MM.1S (cell line): ENCODE results near the gene ATP6V1F.

ENCODE experiments used
- DNase-seq: peaks from one replicate; pipeline ENCODE4 v3.0.0-alpha.2; 2015
- H2AFZ ChIP-seq: fragments of 300-600 bp; sonication (generic); 2 replicates; pipeline ENCODE4 v1.6.0; 2016; ENCODE audit warnings: antibody characterized with exemption, low read length
- H3F3A ChIP-seq: fragments of 300-600 bp; sonication (generic); 2 replicates; pipeline ENCODE4 v1.6.1; 2016; ENCODE audit warnings: mild to moderate bottlenecking, antibody characterized with exemption, low read length, moderate library complexity, mixed read lengths; ENCODE audit not compliant: insufficient read depth
- H3K27ac ChIP-seq: fragments of 300-600 bp; sonication (generic); 2 replicates; pipeline ENCODE4 v1.5.1; 2016; ENCODE audit warnings: mild to moderate bottlenecking, low read length
- H3K27me3 ChIP-seq: fragments of 300-600 bp; sonication (generic); replicated peaks from 2 replicates; pipeline ENCODE4 v1.6.0; 2016; ENCODE audit warnings: low read length; ENCODE audit not compliant: insufficient read depth
- H3K36me3 ChIP-seq: fragments of 300-600 bp; sonication (generic); replicated peaks from 2 replicates; pipeline ENCODE4 v1.6.1; 2016; ENCODE audit warnings: mild to moderate bottlenecking, low read length, mixed read lengths; ENCODE audit not compliant: insufficient read depth
- H3K4me1 ChIP-seq: fragments of 300-600 bp; sonication (generic); 2 replicates; pipeline ENCODE4 v1.6.1; 2016; ENCODE audit warnings: low read length, mixed read lengths
- H3K4me2 ChIP-seq: fragments of 300-600 bp; sonication (generic); 2 replicates; pipeline ENCODE4 v1.6.0; 2016; ENCODE audit warnings: low read depth, low read length
- H3K4me3 ChIP-seq: fragments of 300-600 bp; sonication (generic); 2 replicates; pipeline ENCODE4 v1.5.1; 2016; ENCODE audit warnings: low read length, mixed read lengths
- H3K79me2 ChIP-seq: fragments of 300-600 bp; sonication (generic); 2 replicates; pipeline ENCODE4 v1.6.1; 2016; ENCODE audit warnings: mixed run types, low read length, mixed read lengths
- H3K9ac ChIP-seq: fragments of 300-600 bp; sonication (generic); 2 replicates; pipeline ENCODE4 v1.6.1; 2016; ENCODE audit warnings: low read length, mixed read lengths
- H3K9me2 ChIP-seq: fragments of 300-600 bp; sonication (generic); replicated peaks from 2 replicates; pipeline ENCODE4 v1.6.1; 2016; ENCODE audit warnings: mild to moderate bottlenecking, low read length, mixed read lengths; ENCODE audit not compliant: insufficient read depth
- H3K9me3 ChIP-seq: fragments of 300-600 bp; sonication (generic); replicated peaks from 2 replicates; pipeline ENCODE4 v1.6.1; 2016; ENCODE audit warnings: mild to moderate bottlenecking, low read length, mixed read lengths; ENCODE audit not compliant: insufficient read depth
- H4K20me1 ChIP-seq: fragments of 300-600 bp; sonication (generic); 2 replicates; pipeline ENCODE4 v1.6.1; 2016; ENCODE audit warnings: mild to moderate bottlenecking, low read length, moderate library complexity, mixed read lengths; ENCODE audit not compliant: insufficient read depth
- CTCF ChIP-seq: fragments of 300-600 bp; sonication (generic); IDR thresholded peaks from 2 replicates; pipeline ENCODE4 v1.5.1; 2016; ENCODE audit warnings: antibody characterized with exemption, low read length, mixed read lengths
- EZH2 ChIP-seq: fragments of 300-600 bp; sonication (generic); optimal IDR thresholded peaks from 2 replicates; pipeline ENCODE3; 2017; ENCODE audit warnings: low read depth, mild to moderate bottlenecking, antibody characterized with exemption, low read length, mixed read lengths
- EZH2phosphoT487 ChIP-seq: fragments of 300-600 bp; sonication (generic); IDR thresholded peaks from 2 replicates; pipeline ENCODE4 v1.6.1; 2018; ENCODE audit warnings: antibody characterized with exemption, low read length

Gene ATP6V1F

GRCh38 chr7:128845987-128846386 is 16.7 kb upstream of the ATP6V1F start:
- no peaks in the 10 kb centered on the region for H4K20me1 ChIP-seq
- no peaks in the 10 kb centered on the region for H3K36me3 ChIP-seq
- no peak overlapping the region for H3K4me2 ChIP-seq
- 0 out of 2 replicates have a peak, but pooled peaks cover 3% of the 10 kb centered on the region for H3K4me1 ChIP-seq
- H2AFZ ChIP-seq, result no peak overlapping the region
- H3K27ac ChIP-seq, result no peak overlapping the region
- H3K9ac ChIP-seq, result no peak overlapping the region
- H3K79me2 ChIP-seq, result no peaks in the 10 kb centered on the region
- H3K9me2 ChIP-seq, result no peaks in the 10 kb centered on the region
- no peaks in the 10 kb centered on the region for H3K9me3 ChIP-seq
- H3K4me3 ChIP-seq, result no peak overlapping the region
- peaks cover 53% of the 10 kb centered on the region for H3K27me3 ChIP-seq
- no peaks in the 10 kb centered on the region for H3F3A ChIP-seq
- TF ChIP-seq CTCF, result no peak
- no peak for DNase-seq

GRCh38 chr7:128846781-128847444 is 15.7 kb upstream of the ATP6V1F start:
- no peak overlapping the region for H2AFZ ChIP-seq
- no peaks in the 10 kb centered on the region for H3F3A ChIP-seq
- no peaks in the 10 kb centered on the region for H3K9me2 ChIP-seq
- no peaks in the 10 kb centered on the region for H3K79me2 ChIP-seq
- no peak overlapping the region for H3K4me2 ChIP-seq
- no peak overlapping the region for H3K9ac ChIP-seq
- H3K4me3 ChIP-seq, result no peak overlapping the region
- no peaks in the 10 kb centered on the region for H3K36me3 ChIP-seq
- no peaks in the 10 kb centered on the region for H3K9me3 ChIP-seq
- no peak overlapping the region for H3K27ac ChIP-seq
- 0 out of 2 replicates have a peak, but pooled peaks cover 3% of the 10 kb centered on the region for H3K4me1 ChIP-seq
- no peaks in the 10 kb centered on the region for H4K20me1 ChIP-seq
- H3K27me3 ChIP-seq, result peaks cover 59% of the 10 kb centered on the region
- DNase-seq, result no peak
- TF ChIP-seq EZH2phosphoT487 (no peak), EZH2 (no peak), CTCF (no peak)

- H3K4me3 ChIP-seq, result no peak overlapping the region
- H3K4me1 ChIP-seq, result no peaks in the 10 kb centered on the region
- no peak overlapping the region for H3K27ac ChIP-seq
- H3K9me3 ChIP-seq, result no peaks in the 10 kb centered on the region
- no peaks in the 10 kb centered on the region for H4K20me1 ChIP-seq
- no peak overlapping the region for H3K9ac ChIP-seq
- no peak for DNase-seq
- H2AFZ ChIP-seq, result no peak overlapping the region
- no peaks in the 10 kb centered on the region for H3K36me3 ChIP-seq
- peaks cover 67% of the 10 kb centered on the region for H3K27me3 ChIP-seq
- H3K4me2 ChIP-seq, result no peak overlapping the region
- TF ChIP-seq EZH2 (no peak), EZH2phosphoT487 (no peak), CTCF (no peak)
- no peaks in the 10 kb centered on the region for H3F3A ChIP-seq
- H3K79me2 ChIP-seq, result no peaks in the 10 kb centered on the region
- H3K9me2 ChIP-seq, result no peaks in the 10 kb centered on the region
These were observed 14.9 kb upstream of the ATP6V1F start for GRCh38 chr7:128847721-128848211.
